ENCODE measurements around the gene ZNRF3.

Gene ZNRF3

DNA sequence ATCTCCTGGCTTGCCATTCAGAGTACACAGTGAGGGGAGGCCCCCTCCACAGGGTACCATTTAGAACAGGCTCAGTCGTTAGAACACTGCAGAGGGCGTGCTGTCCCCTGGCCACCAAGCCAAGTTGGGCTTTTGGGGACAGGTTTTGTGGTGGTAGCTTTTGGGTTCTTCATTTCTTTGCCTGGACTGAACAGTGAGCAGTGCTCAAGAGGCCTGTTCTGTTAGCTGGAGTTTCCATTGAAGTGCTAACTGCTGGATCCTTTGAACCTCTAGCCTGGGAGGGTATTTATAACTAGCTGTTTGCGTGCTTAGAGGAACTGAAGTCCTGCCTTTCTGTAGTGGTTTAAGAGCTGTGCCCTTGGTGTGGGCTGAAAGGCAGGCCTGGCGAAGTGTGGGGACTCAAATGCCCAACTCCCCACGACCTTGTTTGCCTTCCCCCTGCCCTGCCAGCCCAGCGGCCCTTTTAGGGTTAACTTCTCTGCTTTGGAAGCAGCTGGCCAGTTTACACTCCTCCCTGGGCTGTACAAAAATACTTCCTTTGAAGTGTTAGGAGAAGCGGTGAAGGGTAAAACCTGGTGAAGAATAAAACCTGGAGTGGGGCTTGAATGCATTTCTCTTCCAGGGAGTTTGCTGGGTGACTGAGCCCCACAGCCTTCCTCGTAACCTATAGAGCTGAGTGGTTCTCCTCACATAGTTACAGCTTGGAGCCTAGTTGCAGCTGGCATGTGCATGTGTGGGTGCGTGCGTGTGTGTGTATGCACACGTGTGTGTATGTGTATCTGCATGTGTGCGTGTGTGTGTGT is 34.6 kb downstream of the ZNRF3 start:
- TF ChIP-seq, protein P1, sequence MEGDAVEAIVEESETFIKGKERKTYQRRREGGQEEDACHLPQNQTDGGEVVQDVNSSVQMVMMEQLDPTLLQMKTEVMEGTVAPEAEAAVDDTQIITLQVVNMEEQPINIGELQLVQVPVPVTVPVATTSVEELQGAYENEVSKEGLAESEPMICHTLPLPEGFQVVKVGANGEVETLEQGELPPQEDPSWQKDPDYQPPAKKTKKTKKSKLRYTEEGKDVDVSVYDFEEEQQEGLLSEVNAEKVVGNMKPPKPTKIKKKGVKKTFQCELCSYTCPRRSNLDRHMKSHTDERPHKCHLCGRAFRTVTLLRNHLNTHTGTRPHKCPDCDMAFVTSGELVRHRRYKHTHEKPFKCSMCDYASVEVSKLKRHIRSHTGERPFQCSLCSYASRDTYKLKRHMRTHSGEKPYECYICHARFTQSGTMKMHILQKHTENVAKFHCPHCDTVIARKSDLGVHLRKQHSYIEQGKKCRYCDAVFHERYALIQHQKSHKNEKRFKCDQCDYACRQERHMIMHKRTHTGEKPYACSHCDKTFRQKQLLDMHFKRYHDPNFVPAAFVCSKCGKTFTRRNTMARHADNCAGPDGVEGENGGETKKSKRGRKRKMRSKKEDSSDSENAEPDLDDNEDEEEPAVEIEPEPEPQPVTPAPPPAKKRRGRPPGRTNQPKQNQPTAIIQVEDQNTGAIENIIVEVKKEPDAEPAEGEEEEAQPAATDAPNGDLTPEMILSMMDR (IDR thresholded peaks at IDR 0.05; ENCODE audit: insufficient read depth, low read length, missing control alignments), result no peak
- ChIA-PET POLR2A (interaction anchor here (1.2 kb wide), 1 partner anchor 14 kb away, joined by 3 read pairs; no protein-coding TSS in a partner anchor), CTCF (interaction anchor here (1.7 kb wide), 1 partner anchor 122 kb away, joined by 6 read pairs; no protein-coding TSS in a partner anchor)
- no peak for DNase-seq (ENCODE audit: low read depth, low spot score)
- no peak overlapping the region for H3K4me3 ChIP-seq (ENCODE audit: low read depth, low read length)

DNA sequence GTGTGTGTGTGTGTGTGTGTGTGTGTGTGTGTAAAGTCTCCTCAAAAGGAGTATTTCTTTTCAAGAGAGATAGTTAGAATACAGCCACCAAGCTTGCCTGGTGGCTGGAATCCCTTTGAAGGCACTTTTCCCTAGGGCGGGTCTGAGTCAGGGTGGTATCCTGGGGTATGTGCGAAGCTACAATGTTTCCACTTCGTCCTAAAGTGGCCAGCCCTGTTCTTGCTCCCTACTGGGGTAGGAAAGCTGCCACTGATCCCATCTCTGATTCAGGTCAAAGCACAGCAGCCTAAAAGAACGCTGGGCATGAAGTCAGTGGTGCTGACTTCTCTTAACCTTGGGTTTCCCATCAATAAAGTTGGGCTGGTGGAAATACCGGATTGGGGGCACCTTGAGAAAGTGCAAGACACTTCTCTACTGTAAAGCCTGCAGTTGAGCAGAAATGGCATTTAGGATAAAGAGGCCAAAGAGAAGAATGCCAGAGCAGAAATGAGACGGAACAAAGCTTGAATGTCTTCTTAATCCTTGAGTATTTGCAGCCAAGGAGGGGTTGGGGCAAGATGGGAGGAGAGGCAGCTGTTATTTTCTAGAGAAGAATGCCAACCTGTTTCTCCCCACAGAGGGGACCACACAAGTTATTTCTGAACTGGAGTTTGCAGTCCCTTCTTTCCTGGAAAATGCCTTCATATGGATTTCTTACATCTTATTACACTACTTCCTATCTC is 35.3 kb downstream of the ZNRF3 start:
- no peak for DNase-seq (ENCODE audit: low read depth, low spot score)
- ChIA-PET CTCF (interaction anchor here (1.7 kb wide), 1 partner anchor 122 kb away, joined by 6 read pairs; no protein-coding TSS in a partner anchor), POLR2A (interaction anchor here (1.2 kb wide), 1 partner anchor 15 kb away, joined by 3 read pairs; no protein-coding TSS in a partner anchor)
- TF ChIP-seq, protein P1 (IDR thresholded peaks at IDR 0.05; ENCODE audit: insufficient read depth, low read length, missing control alignments), result no peak
- no peak overlapping the region for H3K4me3 ChIP-seq (ENCODE audit: low read depth, low read length)

DNA sequence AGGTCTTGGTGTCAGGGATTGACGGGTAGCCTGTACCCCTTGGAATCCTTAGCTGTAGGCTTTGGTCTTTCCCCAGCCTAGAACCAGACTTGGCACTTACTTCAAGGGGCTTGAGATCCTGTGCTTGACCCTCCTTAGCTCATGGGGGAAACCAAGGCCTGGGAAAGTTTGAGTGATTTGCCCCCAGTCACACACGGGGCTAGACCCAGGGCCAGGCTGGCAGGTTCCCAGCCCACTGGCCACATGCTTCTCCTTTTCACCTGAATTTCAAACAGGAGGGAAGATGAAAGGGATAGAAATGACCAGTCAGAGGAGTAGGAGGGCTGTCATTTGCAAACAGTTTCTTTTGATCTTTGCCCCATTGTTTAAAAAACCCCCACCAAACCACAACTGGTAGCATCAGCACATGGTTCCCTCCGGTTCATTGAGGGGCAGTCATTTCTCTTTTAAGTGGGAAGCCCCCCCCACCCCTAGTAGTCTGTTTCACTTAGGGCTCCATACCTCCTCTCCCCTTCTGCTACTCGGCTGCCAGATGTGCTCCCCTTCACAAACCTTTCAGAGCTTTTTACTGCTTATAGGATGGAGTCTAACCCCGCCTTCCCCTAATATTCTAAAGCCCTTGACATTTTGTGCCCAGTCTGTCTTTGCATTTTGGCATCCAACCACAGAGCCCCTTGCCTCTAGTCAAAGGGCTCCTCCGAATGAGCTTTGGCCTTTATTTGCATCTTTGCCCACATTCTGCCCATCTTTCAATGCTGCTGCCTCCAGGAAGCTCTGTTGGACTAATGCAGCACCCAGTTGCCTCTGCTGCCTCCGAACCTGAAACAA is 37.6 kb downstream of the ZNRF3 start:
- no peak for DNase-seq (ENCODE audit: low read depth, low spot score)
- TF ChIP-seq, protein P1 (IDR thresholded peaks at IDR 0.05; ENCODE audit: insufficient read depth, low read length, missing control alignments), result no peak
- no peak overlapping the region for H3K4me3 ChIP-seq (ENCODE audit: low read depth, low read length)
- ChIA-PET POLR2A (interaction anchor here (0.7 kb wide), 1 partner anchor 44 kb away, joined by 3 read pairs; no protein-coding TSS in a partner anchor), CTCF (interaction anchor here (1.7 kb wide), 1 partner anchor 9 kb away, joined by 6 read pairs; no protein-coding TSS in a partner anchor)

DNA sequence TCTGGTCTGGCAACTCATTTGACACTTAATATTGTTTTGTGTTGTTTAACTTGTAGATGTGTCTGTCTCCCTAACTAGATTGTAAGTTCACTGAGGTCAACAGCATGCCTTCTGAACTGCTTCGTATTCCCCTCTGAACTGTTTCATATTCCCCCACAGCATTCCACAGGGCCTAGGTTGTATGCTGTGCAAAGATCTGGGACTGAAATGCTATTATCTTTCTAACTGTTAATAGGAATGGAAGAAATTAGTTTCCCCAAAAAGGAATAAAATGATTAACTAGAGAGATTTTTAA is 38.2 kb downstream of the ZNRF3 start:
- CTCF ChIA-PET, result no interaction called here
- no peak overlapping the region for H3K4me3 ChIP-seq (ENCODE audit: low read depth, low read length)
- POLR2A ChIA-PET, result no interaction called here
- TF ChIP-seq, protein P1 (IDR thresholded peaks at IDR 0.05; ENCODE audit: insufficient read depth, low read length, missing control alignments), result no peak
- DNase-seq (ENCODE audit: low read depth, low spot score), result no peak

DNA sequence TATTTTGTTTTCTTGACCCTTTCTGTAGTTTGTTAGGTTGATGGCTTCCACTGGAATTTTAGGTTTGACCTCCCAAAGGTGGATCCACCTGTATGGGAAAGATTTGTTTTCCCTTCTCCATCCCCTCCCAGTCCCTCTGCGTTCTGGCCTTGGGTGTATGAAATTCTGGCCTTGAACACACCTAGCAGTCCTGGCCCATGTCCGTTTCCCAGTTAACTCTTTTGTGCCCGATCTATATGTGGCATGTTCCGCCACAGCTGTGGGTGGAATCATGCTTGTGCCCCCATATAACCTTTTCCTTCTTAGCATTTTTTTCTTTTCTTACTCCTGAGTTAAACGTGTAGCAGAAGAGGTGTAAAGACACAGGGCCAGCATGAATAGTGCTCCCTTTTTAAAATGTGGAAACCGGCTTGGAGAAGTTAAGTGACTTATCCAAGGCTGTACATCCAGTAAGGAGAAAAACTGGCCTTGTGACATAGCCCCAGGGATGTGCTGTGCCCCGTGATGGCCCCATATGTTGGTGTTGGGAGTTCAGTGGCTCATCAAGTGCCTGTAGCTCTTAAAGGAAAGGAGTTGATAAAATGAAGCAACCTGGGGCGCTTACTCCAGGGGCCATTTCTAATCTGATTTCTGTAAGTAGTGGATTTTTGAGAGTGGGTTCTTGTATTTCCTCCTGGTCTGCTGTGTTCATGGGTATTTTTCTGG is 39.3 kb downstream of the ZNRF3 start:
- ChIA-PET POLR2A (no interaction called here), CTCF (interaction anchor here (0.9 kb wide), 1 partner anchor 1044 kb away, joined by 3 read pairs; no protein-coding TSS in a partner anchor)

More for the DNA sequence above, 39.3 kb downstream of the ZNRF3 start:
- TF ChIP-seq, protein P1 (IDR thresholded peaks at IDR 0.05; ENCODE audit: insufficient read depth, low read length, missing control alignments), result no peak
- no peak overlapping the region for H3K4me3 ChIP-seq (ENCODE audit: low read depth, low read length)
- no peak for DNase-seq (ENCODE audit: low read depth, low spot score)
